ENCODE measurements around the gene HIGD1B. TPM values are rescaled to one million over a fixed set of nuclear protein-coding genes. Genes with fewer than 3 reads are reported as not detected.
"Not testable (repeated sequence)": the region's sequence is repeated elsewhere in the genome, so short reads cannot be mapped to it uniquely, and the experiment has no call there.

Gene HIGD1B
- total RNA-seq, 3 donors from 2014 or later (not counting 1 experiment from before 2014, with no cell fraction given): not detected

DNA sequence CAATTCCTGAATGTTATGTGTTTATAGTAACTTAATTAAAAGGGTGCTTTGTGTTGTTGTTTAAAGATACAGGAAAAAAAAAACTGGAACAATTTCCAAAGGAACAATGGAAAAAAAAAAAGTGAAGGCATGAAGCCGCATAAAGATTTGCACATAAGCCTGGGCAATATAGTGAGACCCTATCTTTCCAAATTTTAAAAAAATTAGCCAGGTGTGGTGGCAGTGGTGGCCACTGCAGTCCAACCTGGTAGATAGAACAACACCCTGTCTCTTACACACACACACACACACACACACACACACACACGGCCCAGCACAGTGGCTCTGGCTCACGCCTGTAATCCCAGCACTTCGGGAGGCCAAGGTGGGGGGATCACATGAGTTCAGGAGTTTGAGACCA, 39.5 kb upstream of the HIGD1B start:
- no peaks in the 10 kb centered on the region for H3K4me1 ChIP-seq (ENCODE audit: control insufficient read depth, insufficient read depth, low read length)
- H3K4me3 Mint-ChIP-seq: no peak overlapping the region
- no peak overlapping the region for H3K4me3 ChIP-seq (ENCODE audit: low read length)
- H3K27ac ChIP-seq (ENCODE audit: low read length): no peak overlapping the region
- H3K4me1 Mint-ChIP-seq: no peaks in the 10 kb centered on the region
- DNase-seq: no peak
- H3K27ac Mint-ChIP-seq: no peak overlapping the region
- no peaks in the 10 kb centered on the region for H3K9me3 ChIP-seq (ENCODE audit: control insufficient read depth, insufficient read depth, low read length)
- whole genome bisulfite sequencing (ENCODE audit: insufficient coverage): 92% methylated on average over 4 of the region's 4 CpGs
- ATAC-seq: no peak
- intact Hi-C loops (cut with micrococcal nuclease): no loop called here
- no peaks in the 10 kb centered on the region for H3K36me3 ChIP-seq (ENCODE audit: control insufficient read depth, insufficient read depth, low read length)
- TF ChIP-seq, protein P1, sequence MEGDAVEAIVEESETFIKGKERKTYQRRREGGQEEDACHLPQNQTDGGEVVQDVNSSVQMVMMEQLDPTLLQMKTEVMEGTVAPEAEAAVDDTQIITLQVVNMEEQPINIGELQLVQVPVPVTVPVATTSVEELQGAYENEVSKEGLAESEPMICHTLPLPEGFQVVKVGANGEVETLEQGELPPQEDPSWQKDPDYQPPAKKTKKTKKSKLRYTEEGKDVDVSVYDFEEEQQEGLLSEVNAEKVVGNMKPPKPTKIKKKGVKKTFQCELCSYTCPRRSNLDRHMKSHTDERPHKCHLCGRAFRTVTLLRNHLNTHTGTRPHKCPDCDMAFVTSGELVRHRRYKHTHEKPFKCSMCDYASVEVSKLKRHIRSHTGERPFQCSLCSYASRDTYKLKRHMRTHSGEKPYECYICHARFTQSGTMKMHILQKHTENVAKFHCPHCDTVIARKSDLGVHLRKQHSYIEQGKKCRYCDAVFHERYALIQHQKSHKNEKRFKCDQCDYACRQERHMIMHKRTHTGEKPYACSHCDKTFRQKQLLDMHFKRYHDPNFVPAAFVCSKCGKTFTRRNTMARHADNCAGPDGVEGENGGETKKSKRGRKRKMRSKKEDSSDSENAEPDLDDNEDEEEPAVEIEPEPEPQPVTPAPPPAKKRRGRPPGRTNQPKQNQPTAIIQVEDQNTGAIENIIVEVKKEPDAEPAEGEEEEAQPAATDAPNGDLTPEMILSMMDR (IDR thresholded peaks at IDR 0.05): no peak
- H3K27me3 Mint-ChIP-seq (ENCODE audit: low read depth in 2 of 2): peaks cover 2 to 8% of the 10 kb centered on the region in 2 donors
- H3K27me3 ChIP-seq (ENCODE audit: control insufficient read depth, insufficient read depth, low read length): peaks cover 2% of the 10 kb centered on the region
- no peaks in the 10 kb centered on the region for H3K9me3 Mint-ChIP-seq
- no peaks in the 10 kb centered on the region for H3K36me3 Mint-ChIP-seq

DNA sequence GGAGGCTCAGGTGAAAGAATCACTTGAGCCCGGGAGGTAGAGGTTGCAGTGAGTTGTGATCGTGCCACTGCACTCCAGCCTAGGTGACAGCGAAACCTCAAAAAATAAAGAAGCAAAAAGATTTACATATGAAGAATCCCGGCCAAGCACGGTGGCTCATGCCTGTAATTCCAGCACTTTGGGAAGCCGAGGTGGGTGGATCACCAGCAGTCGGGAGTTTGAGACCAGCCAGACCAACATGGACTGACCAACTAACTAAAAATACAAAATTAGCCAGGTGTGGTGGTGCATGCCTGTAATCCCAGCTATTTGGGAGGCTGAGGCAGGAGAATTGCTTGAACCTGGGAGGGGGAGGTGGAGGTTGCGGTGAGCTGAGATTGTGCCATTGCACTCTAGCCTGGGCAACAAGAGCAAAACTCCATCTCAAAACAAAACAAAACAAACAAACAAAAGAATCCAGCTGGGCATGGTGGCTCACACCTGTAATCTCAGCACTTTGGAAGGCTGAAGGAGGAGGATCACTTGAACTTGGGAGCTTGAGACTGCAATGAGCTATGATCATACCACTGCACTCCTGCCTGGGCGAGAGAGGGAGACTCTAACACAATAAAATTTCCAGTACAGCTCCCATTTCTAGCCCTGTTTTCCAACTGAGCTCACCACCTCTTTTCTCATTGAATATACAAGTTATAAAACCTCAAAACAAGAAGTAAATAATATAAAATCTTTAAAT, 38.9 kb upstream of the HIGD1B start:
- H3K4me1 ChIP-seq (ENCODE audit: control insufficient read depth, insufficient read depth, low read length); intact Hi-C loops (cut with micrococcal nuclease); H3K9me3 ChIP-seq (ENCODE audit: control insufficient read depth, insufficient read depth, low read length); DNase-seq; H3K4me1 Mint-ChIP-seq; H3K27ac ChIP-seq (ENCODE audit: low read length); H3K36me3 Mint-ChIP-seq; H3K27me3 Mint-ChIP-seq (ENCODE audit: low read depth in 2 of 2); H3K9me3 Mint-ChIP-seq; H3K36me3 ChIP-seq (ENCODE audit: control insufficient read depth, insufficient read depth, low read length); H3K4me3 ChIP-seq (ENCODE audit: low read length); H3K27me3 ChIP-seq (ENCODE audit: control insufficient read depth, insufficient read depth, low read length); H3K27ac Mint-ChIP-seq; H3K4me3 Mint-ChIP-seq; ATAC-seq: not testable (repeated sequence)
- WGBS (ENCODE audit: insufficient coverage): 93% methylated on average over 8 of the region's 9 CpGs

DNA sequence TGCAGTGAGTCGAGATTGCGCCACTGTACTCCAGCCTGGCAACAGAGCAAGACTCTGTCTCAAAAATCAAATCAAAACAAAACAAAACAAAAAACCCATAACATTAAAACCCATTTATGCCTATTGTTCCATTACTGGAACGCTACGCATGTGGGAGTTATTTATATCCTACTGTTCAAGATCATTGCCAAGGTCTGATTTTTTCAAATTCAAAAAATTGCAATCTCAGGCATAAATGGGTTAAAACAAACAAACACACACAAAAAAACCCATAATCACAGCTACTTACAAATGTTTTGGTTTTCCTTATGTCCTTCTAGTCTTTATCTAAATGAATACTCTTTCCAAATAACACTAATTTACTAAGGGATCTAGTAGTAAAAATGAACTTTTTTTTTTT, 35.4 kb upstream of the HIGD1B start:
- no peaks in the 10 kb centered on the region for H3K4me1 Mint-ChIP-seq
- H3K9me3 Mint-ChIP-seq: no peaks in the 10 kb centered on the region
- H3K4me3 Mint-ChIP-seq: no peak overlapping the region
- no peak for DNase-seq
- peaks cover 0 to 5% of the 10 kb centered on the region in 2 donors for H3K27me3 Mint-ChIP-seq (ENCODE audit: low read depth in 2 of 2)
- intact Hi-C loops (cut with micrococcal nuclease): no loop called here
- no peaks in the 10 kb centered on the region for H3K9me3 ChIP-seq (ENCODE audit: control insufficient read depth, insufficient read depth, low read length)
- no peaks in the 10 kb centered on the region for H3K36me3 Mint-ChIP-seq
- no peak overlapping the region for H3K27ac ChIP-seq (ENCODE audit: low read length)
- peaks cover 2% of the 10 kb centered on the region for H3K27me3 ChIP-seq (ENCODE audit: control insufficient read depth, insufficient read depth, low read length)
- WGBS (ENCODE audit: insufficient coverage): 96% methylated on average over 4 of the region's 4 CpGs
- H3K4me3 ChIP-seq (ENCODE audit: low read length): no peak overlapping the region
- H3K4me1 ChIP-seq (ENCODE audit: control insufficient read depth, insufficient read depth, low read length): no peaks in the 10 kb centered on the region
- no peak for ATAC-seq
- TF ChIP-seq, protein P1 (IDR thresholded peaks at IDR 0.05): no peak
- H3K27ac Mint-ChIP-seq: no peak overlapping the region
- no peaks in the 10 kb centered on the region for H3K36me3 ChIP-seq (ENCODE audit: control insufficient read depth, insufficient read depth, low read length)

DNA sequence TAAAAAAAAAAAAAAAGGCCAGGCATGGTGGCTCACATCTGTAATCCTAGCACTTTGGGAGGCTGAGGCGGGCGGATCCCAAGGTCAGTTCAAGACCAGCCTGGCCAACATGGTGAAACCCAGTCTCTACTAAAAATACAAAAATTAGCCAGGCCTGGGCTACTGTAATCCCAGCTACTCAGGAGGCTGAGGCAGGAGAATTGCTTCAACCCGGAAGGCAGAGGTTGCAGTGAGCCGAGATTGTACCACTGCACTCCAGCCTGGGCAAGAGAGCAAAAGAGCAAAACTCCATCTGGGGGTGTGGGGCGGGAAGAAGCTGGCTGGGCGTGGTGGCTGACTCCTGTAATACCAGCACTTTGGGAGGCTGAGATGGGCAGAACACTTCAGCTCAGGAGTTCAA, 29.2 kb upstream of the HIGD1B start:
- H3K27me3 Mint-ChIP-seq (ENCODE audit: low read depth in 2 of 2); H3K4me1 ChIP-seq (ENCODE audit: control insufficient read depth, insufficient read depth, low read length); H3K9me3 ChIP-seq (ENCODE audit: control insufficient read depth, insufficient read depth, low read length); H3K4me3 Mint-ChIP-seq; H3K4me3 ChIP-seq (ENCODE audit: low read length); H3K27me3 ChIP-seq (ENCODE audit: control insufficient read depth, insufficient read depth, low read length); H3K36me3 Mint-ChIP-seq; intact Hi-C loops (cut with micrococcal nuclease); H3K27ac Mint-ChIP-seq; H3K4me1 Mint-ChIP-seq; ATAC-seq; H3K9me3 Mint-ChIP-seq; H3K36me3 ChIP-seq (ENCODE audit: control insufficient read depth, insufficient read depth, low read length); H3K27ac ChIP-seq (ENCODE audit: low read length); DNase-seq: not testable (repeated sequence)
- WGBS (ENCODE audit: insufficient coverage): 93% methylated on average over 6 of the region's 6 CpGs
